Mesenchymal stem cell (in vitro differentiated cells and primary cell): ENCODE measurements around the gene GPR148.

Experiments used
- DNase-seq: peaks from one replicate; pipeline ENCODE4 v3.0.0-alpha.2; 2013
- H2AFZ ChIP-seq: one replicate; pipeline ENCODE4 v1.6.1; 2013; ENCODE audit warnings: low read depth, mild to moderate bottlenecking, control low read depth, inconsistent platforms, low read length, moderate library complexity
- H2AK5ac ChIP-seq: 2 replicates; pipeline ENCODE4 v1.6.1; 2013; ENCODE audit warnings: low read length, moderate library complexity, mild to moderate bottlenecking, inconsistent platforms; ENCODE audit not compliant: severe bottlenecking
- H2BK120ac ChIP-seq: one replicate; pipeline ENCODE4 v1.6.1; 2013; ENCODE audit warnings: low read depth, mild to moderate bottlenecking, inconsistent platforms, low read length, moderate library complexity
- H2BK12ac ChIP-seq, 2 experiments: one replicate each; pipeline ENCODE4 v1.6.1; 2013; ENCODE audit warnings: inconsistent platforms in 2 of 2, low read length in 2 of 2, mild to moderate bottlenecking in 2 of 2, moderate library complexity in 2 of 2, control low read depth in 1 of 2
- H2BK15ac ChIP-seq: one replicate; pipeline ENCODE4 v1.6.1; 2013; ENCODE audit warnings: mild to moderate bottlenecking, low read depth, inconsistent platforms; ENCODE audit not compliant: poor library complexity, severe bottlenecking
- H2BK5ac ChIP-seq: 2 replicates; pipeline ENCODE4 v1.6.1; 2013; ENCODE audit warnings: low read depth, mild to moderate bottlenecking, low read length, control low read depth, inconsistent platforms; ENCODE audit not compliant: poor library complexity, severe bottlenecking
- H3K14ac ChIP-seq, 2 experiments: one replicate each; pipeline ENCODE4 v1.6.1; 2013; ENCODE audit warnings: inconsistent platforms in 2 of 2, low read length in 2 of 2, control low read depth in 1 of 2, mild to moderate bottlenecking in 1 of 2, moderate library complexity in 1 of 2
- H3K18ac ChIP-seq, 2 experiments: one replicate each; pipeline ENCODE4 v1.6.1; 2013; ENCODE audit warnings: inconsistent platforms in 2 of 2, low read length in 2 of 2, control low read depth in 1 of 2, low read depth in 1 of 2, mild to moderate bottlenecking in 1 of 2
- H3K23ac ChIP-seq, 2 experiments: one replicate each; pipeline ENCODE4 v1.6.1; 2013; ENCODE audit warnings: inconsistent platforms in 2 of 2, low read length in 2 of 2, mild to moderate bottlenecking in 2 of 2, moderate library complexity in 2 of 2, control low read depth in 1 of 2
- H3K27ac ChIP-seq: 2 replicates; pipeline ENCODE4 v1.5.1; 2013; ENCODE audit warnings: mild to moderate bottlenecking, moderate library complexity, low read length, control low read depth, inconsistent platforms; ENCODE audit not compliant: poor library complexity, severe bottlenecking
- H3K27me3 ChIP-seq, 2 experiments: 2 replicates each; pipeline versions ENCODE4 v1.6.1 to v1.7.0; 2013; ENCODE audit warnings: low read length in 2 of 2, mild to moderate bottlenecking in 2 of 2, moderate library complexity in 2 of 2, control low read depth in 1 of 2, inconsistent platforms in 1 of 2; ENCODE audit not compliant: control insufficient read depth in 1 of 2, insufficient read depth in 1 of 2
- H3K36me3 ChIP-seq, 2 experiments: 2 replicates each; pipeline versions ENCODE4 v1.6.1 to v1.7.0; 2013; ENCODE audit warnings: low read length in 2 of 2, control low read depth in 1 of 2, inconsistent platforms in 1 of 2, low read depth in 1 of 2, mild to moderate bottlenecking in 1 of 2; ENCODE audit not compliant: insufficient read depth in 2 of 2, control insufficient read depth in 1 of 2
- H3K4ac ChIP-seq, 2 experiments: one replicate each; pipeline ENCODE4 v1.6.1; 2013; ENCODE audit warnings: inconsistent platforms in 2 of 2, low read length in 2 of 2, mild to moderate bottlenecking in 2 of 2, moderate library complexity in 2 of 2, control low read depth in 1 of 2, low read depth in 1 of 2
- H3K4me1 ChIP-seq: 2 replicates; pipeline ENCODE4 v1.6.1; 2013; ENCODE audit warnings: low read depth, low read length, control low read depth; ENCODE audit not compliant: control insufficient read depth, insufficient read depth
- H3K4me2 ChIP-seq: 2 replicates; pipeline ENCODE4 v1.6.1; 2013; ENCODE audit warnings: low read length, mild to moderate bottlenecking, inconsistent platforms; ENCODE audit not compliant: poor library complexity, severe bottlenecking
- H3K4me3 ChIP-seq, 2 experiments: 2 replicates each; pipeline versions ENCODE4 v1.5.1 to v1.7.0; 2013; ENCODE audit warnings: low read length in 2 of 2, mild to moderate bottlenecking in 2 of 2, control low read depth in 1 of 2, low read depth in 1 of 2; ENCODE audit not compliant: insufficient read depth in 1 of 2
- H3K79me1 ChIP-seq: replicated peaks from 2 replicates; pipeline ENCODE4 v1.6.1; 2013; ENCODE audit warnings: mild to moderate bottlenecking, control low read depth, low read length, inconsistent platforms; ENCODE audit not compliant: poor library complexity, severe bottlenecking
- H3K9ac ChIP-seq: 2 replicates; pipeline ENCODE4 v1.7.0; 2013; ENCODE audit warnings: mild to moderate bottlenecking, low read length, moderate library complexity
- H3K9me3 ChIP-seq: 2 replicates; pipeline ENCODE4 v1.7.0; 2013; ENCODE audit warnings: mild to moderate bottlenecking, low read length; ENCODE audit not compliant: control insufficient read depth
- H4K8ac ChIP-seq: one replicate; pipeline ENCODE4 v1.6.1; 2013; ENCODE audit warnings: inconsistent platforms, mild to moderate bottlenecking, low read length, moderate library complexity
- H4K91ac ChIP-seq: one replicate; pipeline ENCODE4 v1.6.1; 2013; ENCODE audit warnings: mild to moderate bottlenecking, low read length, inconsistent platforms
- WGBS: methylation state at CpG from one replicate; pipeline ENCODE4 v1.1.7; 2013; ENCODE audit warnings: mixed read lengths; 5-methylcytosine and 5-hydroxymethylcytosine counted together

GPR148 gene

DNA sequence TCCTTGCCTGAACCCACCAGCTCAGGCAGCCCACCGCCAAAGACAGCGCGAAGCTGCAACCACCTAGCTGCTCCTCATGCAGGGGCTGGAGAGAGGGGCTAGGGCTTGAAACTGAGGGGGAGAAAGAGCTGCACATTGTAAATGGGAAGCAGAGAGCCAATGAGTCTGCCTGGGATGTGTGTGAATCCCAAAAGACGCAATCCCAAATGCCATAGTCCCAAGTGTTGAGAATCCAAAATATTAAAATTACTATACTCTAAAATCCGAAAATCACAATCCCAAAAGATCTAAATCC is 35.9 kb downstream of the GPR148 start:
- Histone ChIP-seq H3K23ac (no peak overlapping the region), H2AK5ac (no peak overlapping the region), H3K4ac (no peak overlapping the region), H3K27me3 (peaks cover 0 to 21% of the 10 kb centered on the region in 2 experiments), H3K79me1 (no peaks in the 10 kb centered on the region), H3K36me3 (no peaks in the 10 kb centered on the region), H3K14ac (no peak overlapping the region), H3K27ac (no peak overlapping the region), H4K8ac (no peak overlapping the region), H3K4me1 (peaks cover 1% of the 10 kb centered on the region), H2BK15ac (no peak overlapping the region), H4K91ac (no peak overlapping the region), H2BK12ac (no peak overlapping the region), H2BK120ac (no peak overlapping the region), H3K9ac (no peak overlapping the region), H3K18ac (no peak overlapping the region), H3K4me3 (no peak overlapping the region), H2AFZ (no peak overlapping the region), H3K4me2 (no peak overlapping the region), H2BK5ac (no peak overlapping the region), H3K9me3 (no peaks in the 10 kb centered on the region)
- no peak for DNase-seq
- 93% methylated on average over 3 of the region's 5 CpGs for WGBS

DNA sequence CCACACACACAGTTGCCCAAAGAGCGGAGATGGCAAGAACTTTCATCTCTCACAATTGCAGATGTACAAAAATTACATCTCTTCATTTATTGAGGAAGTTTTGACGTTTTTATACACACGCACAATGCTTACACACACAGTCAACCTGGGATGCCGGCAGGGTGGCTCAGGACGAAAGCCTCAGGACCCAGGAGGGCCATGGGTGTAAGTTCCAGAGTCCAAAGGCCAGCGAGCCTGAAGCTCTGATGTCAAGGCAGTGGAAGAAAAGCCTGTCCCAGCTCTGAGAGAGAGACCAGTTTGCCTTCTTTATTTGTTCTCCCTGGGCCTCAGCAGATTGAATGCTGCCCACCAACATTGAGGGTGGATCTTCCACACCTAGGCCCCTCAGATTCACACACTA is 36.6 kb downstream of the GPR148 start:
- Histone ChIP-seq H4K91ac (no peak overlapping the region), H3K27ac (no peak overlapping the region), H3K4me2 (no peak overlapping the region), H2AK5ac (no peak overlapping the region), H2BK12ac (no peak overlapping the region), H3K18ac (no peak overlapping the region), H3K4ac (no peak overlapping the region), H4K8ac (no peak overlapping the region), H3K79me1 (no peaks in the 10 kb centered on the region), H3K36me3 (no peaks in the 10 kb centered on the region), H2AFZ (no peak overlapping the region), H3K4me3 (no peak overlapping the region), H3K9ac (no peak overlapping the region), H2BK15ac (no peak overlapping the region), H3K14ac (no peak overlapping the region), H3K4me1 (no peaks in the 10 kb centered on the region), H2BK120ac (no peak overlapping the region), H3K27me3 (peaks cover 0 to 19% of the 10 kb centered on the region in 2 experiments), H3K9me3 (no peaks in the 10 kb centered on the region), H2BK5ac (no peak overlapping the region), H3K23ac (no peak overlapping the region)
- WGBS = 78% methylated on average over 6 of the region's 6 CpGs
- no peak for DNase-seq

- H2BK12ac ChIP-seq = no peak overlapping the region
- WGBS = 88% methylated on average over 7 of the region's 7 CpGs
- H3K4me2 ChIP-seq = no peak overlapping the region
- H3K4me1 ChIP-seq = no peaks in the 10 kb centered on the region
- no peak overlapping the region for H3K23ac ChIP-seq
- H3K9me3 ChIP-seq = no peaks in the 10 kb centered on the region
- no peak overlapping the region for H2BK120ac ChIP-seq
- H3K79me1 ChIP-seq = no peaks in the 10 kb centered on the region
- H2AFZ ChIP-seq = no peak overlapping the region
- no peak overlapping the region for H4K91ac ChIP-seq
- no peak overlapping the region for H2BK5ac ChIP-seq
- peaks cover 0 to 16% of the 10 kb centered on the region in 2 experiments for H3K27me3 ChIP-seq
- no peak overlapping the region for H2BK15ac ChIP-seq
- H3K18ac ChIP-seq = no peak overlapping the region
- H2AK5ac ChIP-seq = no peak overlapping the region
- H3K27ac ChIP-seq = no peak overlapping the region
- no peak overlapping the region for H3K14ac ChIP-seq
- H3K4me3 ChIP-seq = no peak overlapping the region
- H3K4ac ChIP-seq = no peak overlapping the region
- H3K9ac ChIP-seq = no peak overlapping the region
- H4K8ac ChIP-seq = no peak overlapping the region
- H3K36me3 ChIP-seq = no peaks in the 10 kb centered on the region
- DNase-seq = no peak
Observed at GRCh38 chr2:130766037-130766436, 37.2 kb downstream of the GPR148 start.

GRCh38 chr2:130766711-130767407 is 38.0 kb downstream of the GPR148 start:
- DNase-seq = no peak
- no peak overlapping the region for H3K4me2 ChIP-seq
- no peaks in the 10 kb centered on the region for H3K9me3 ChIP-seq
- H3K14ac ChIP-seq = no peak overlapping the region
- no peak overlapping the region for H3K4ac ChIP-seq
- H2BK5ac ChIP-seq = no peak overlapping the region
- no peak overlapping the region for H3K9ac ChIP-seq
- no peaks in the 10 kb centered on the region for H3K79me1 ChIP-seq
- H3K23ac ChIP-seq = no peak overlapping the region
- no peak overlapping the region for H3K4me3 ChIP-seq
- H2BK12ac ChIP-seq = no peak overlapping the region
- no peak overlapping the region for H2AFZ ChIP-seq
- no peak overlapping the region for H2AK5ac ChIP-seq
- 67% methylated on average over 11 of the region's 12 CpGs for whole genome bisulfite sequencing
- H2BK120ac ChIP-seq = no peak overlapping the region
- H4K91ac ChIP-seq = no peak overlapping the region
- H3K27ac ChIP-seq = no peak overlapping the region
- H2BK15ac ChIP-seq = no peak overlapping the region
- no peak overlapping the region for H3K18ac ChIP-seq
- H3K4me1 ChIP-seq = no peaks in the 10 kb centered on the region
- H3K27me3 ChIP-seq = peaks cover 0 to 12% of the 10 kb centered on the region in 2 experiments
- no peak overlapping the region for H4K8ac ChIP-seq
- H3K36me3 ChIP-seq = no peaks in the 10 kb centered on the region
